Activated gamma-delta T cell (primary cell): ENCODE measurements around the gene HSPA9.

ENCODE experiments used
- DNase-seq: peaks from one replicate; lab custom pipeline; 2025; lab: John Stamatoyannopoulos, UW

Gene HSPA9

DNA sequence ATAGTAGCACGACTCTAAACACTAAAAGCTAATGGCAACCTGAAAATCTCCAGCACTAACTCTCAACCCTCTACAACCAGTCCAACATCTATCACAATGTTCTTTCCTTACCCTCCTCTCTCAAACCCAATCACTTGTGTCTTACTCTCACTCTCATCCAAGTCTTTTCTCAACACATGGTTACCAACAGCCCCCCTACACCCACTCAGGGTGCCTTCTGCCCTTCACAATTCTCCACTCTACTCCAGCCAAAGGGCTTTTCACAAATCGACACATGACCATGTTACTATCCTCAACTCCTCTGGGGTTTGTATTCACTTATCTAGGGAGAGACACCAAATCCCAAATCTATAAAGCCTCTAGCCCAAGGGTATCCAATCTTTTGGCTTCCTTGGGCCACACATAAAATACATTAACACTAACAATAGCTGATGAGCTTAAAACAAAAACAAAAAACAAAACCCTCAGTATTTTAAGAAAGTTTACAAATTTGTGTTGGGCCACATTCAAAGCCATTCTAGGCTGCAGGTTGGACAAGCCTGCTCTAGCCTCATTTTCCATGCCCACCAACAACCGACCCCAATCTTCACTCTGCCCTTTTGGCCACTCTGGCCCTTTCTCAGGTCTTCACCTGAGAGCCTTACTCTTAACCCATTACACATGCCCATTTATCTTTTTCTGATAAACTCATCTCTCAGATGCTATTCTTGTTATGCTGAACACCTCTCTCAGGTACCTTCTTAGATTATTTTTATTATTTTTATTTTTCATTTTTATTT is 11.7 kb downstream of the HSPA9 start:
- no peak for DNase-seq

DNA sequence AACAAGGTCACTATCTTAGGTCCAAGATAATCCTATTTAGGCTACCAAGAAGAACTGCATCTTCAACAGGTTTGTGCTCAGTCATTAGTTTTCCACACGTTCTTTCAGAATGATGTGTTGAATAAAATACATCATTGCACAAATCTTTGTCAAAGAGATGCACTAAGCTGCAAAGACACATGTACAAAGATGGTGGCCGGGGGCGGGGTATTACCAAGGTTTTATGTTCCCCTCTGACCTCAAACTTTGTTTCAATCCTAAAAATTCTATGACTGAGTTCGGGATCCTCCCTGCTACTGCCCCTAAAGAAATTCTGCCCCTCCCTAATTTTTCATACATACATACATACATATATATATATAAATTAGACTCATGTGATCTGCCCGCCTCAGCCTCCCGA is 14.2 kb downstream of the HSPA9 start:
- no peak for DNase-seq

DNA sequence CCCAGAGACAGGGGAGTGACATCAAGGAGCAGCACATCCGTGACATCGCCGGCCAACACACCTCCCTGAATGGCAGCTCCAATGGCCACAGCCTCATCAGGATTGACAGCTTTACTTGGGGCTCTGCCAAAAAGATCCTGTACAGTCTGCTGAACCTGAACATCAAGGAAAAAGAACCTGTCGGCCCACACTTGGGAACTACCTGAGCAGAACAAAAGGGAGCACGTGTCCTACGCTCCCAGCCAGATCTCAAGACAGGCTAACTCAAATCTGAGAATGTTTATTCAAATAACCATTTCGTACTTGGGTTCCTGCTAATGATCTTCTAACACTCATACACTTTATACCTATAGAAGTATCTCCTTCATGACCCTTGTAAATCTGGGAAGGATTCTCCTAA is 15.3 kb downstream of the HSPA9 start:
- DNase-seq, result no peak

DNA sequence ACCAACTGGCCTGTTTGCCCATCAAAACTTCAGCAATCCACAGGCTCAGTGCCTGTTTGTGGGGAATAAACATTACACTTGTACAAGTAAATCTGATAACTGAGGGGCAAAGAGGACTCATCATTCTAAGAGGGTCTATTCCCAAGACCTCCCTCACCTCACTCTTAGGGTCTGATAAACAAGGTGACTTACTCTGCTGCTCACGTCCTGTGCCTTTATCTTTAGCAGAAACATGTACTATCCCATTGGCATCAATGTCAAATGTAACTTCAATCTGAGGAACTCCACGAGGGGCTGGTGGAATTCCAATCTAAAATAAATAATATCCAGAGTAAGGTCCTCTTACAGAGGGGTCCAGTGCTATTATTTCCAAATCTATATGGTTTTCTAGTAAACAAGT is 17.5 kb downstream of the HSPA9 start:
- no peak for DNase-seq

DNA sequence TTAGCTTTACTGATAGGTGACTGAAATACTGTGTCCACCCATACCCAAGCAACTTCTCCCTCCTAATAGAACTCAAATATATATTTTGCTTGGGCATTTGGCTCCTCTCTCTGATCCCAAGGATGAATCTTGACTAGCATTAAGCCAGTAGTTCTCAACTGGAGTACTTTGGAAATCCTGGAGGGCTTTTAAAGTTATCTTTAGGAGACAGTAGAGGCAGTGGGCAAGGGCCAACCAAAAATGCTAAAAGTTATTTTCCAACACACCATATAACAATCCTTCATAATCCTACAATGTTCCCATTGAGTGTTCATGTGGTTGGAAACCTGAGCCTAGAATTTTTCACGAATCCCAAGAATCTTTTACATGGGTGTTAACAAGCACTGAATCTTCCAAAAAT is 21.1 kb downstream of the HSPA9 start:
- DNase-seq, result no peak

DNA sequence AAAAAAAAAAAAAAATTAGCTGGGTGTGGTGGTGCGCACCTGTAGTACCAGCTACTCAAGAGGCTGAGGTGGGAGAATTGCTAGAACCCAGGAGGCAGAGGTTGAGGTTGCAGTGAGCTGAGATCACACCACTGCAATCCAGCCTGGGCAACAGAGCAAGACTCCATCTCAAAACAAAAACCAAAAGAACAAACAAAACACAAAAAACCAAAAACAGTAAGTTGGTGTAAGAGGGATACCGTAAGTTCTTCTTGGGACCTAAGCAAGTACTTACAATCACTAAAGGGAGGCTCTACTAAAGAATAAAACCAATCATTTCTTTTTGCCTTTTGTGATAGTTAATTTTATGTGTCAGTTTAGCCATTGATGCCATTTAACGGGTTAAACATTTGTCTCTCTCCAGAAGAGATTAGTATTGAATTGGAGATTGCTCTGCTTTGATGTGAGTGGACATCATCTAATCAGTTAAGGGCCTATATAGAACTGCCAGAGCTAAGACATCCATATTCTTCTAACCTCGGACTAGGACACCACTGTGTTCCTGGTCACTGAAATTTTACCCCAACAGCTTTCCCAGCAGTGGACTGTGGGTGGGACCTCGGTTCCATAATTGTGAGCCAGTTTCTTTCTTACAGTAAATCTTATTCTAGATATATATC is 21.6 kb downstream of the HSPA9 start:
- no peak for DNase-seq

DNA sequence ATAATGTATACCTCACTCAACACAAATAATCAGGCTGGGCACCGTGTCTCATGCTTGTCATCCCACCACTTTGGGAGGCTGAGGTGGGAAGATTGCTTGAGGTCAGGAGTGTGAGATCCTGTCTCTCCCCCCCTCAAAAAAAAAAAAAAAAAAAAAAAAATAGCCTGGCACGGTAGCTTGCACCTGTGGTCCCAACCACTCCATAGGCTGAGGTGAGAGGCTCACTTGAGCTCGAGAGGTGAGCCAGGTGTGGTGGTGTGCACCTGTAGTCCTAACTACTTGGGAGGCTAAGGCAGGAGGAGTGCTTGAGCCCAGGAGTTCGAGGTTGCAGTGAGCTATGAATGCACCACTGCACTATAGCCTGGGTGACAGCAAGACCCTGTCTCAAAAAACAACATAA is 22.5 kb downstream of the HSPA9 start:
- DNase-seq, result no peak

DNA sequence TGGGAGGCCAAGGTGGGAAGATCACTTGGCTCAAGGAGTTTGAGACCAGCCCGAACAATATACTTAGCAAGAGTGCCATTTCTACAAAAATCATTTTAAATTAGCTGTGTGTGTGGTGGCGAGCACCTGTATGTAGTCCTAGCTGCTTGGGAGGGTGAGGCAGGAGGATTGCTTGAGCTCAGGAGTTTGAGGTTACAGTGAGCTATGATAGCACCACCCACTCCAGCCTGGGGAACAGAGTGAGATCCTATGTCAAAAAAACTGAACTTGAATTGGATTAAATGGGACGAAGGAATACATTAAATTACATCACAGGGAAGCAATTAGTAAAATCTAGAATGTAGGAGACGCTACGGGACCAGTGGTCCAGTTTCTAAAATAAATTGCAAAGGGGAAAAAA is 25.8 kb downstream of the HSPA9 start:
- DNase-seq, result no peak

DNA sequence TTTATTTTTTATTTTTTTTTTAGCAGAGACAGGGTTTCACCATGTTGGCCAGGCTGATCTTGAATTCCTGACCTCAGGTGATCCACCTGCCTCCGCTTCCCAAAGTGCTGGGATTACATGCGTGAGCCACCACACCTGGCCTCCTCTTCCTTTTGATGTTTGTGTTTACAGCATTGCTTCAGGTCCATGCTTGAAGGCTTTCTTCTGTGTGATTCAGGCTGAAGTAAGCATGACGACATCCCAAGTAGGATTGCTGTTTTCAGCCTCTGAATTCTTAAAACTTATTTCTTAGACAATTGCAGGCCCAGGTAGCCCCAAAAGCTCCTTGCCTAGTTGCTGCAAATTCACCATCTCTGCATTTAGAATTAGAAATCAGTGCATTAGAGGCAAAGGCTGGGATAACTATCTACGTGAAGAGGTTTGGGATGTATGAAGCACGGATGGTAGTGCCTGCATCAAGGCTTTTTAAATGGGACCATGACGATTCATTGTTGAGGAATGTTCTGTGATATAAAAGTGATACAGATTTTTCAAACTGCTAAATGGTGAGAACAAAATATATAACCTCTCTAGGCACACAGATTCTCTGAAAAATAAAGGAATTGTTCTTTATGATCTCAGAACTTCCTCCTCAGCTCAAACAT is 29.2 kb downstream of the HSPA9 start:
- DNase-seq, result no peak

DNA sequence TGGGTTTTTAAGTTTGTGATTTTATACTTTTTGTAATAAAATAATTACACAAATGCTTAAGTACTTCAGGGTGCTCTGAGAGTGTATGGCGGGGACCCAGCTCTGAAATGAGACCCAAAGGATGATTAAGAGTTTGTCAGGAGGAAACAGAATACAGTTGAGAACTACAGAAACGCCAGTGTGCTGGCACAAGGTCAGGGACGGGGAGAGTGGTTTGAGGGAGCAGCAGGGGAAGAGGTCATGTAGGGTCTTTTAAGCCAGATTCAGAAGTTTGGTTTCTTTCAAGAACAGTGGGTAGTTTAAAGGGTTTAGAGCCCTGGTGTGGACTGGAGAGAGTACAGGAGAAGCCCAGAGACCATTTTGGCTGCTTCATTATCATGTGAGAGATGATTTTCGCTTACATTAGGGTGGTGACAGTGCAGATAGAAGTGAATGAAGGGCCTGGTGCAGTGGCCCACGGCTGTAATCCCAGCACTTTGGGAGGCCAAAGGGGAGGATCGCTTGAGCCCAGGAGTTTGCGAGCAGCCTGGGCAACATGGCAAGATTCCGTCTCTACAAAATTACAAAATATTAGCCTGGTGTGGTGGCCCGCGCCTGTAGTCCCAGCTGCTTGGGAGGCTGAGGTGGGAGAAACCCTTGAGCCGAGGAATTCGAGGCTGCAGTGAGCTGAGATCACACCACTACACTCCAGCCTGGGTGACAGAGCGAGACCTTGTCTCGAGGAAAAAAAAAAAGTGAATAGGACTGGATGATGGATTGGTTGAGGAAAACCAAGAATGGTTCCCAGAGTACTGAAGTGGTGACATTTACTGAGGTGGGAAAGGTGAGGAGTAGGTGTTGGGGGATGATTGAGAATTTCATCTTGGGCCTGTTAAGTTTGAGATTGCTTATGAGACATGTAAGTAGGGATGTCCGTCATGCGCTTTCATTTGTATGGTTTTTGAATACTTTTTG is 30.7 kb downstream of the HSPA9 start:
- DNase-seq, result no peak

DNA sequence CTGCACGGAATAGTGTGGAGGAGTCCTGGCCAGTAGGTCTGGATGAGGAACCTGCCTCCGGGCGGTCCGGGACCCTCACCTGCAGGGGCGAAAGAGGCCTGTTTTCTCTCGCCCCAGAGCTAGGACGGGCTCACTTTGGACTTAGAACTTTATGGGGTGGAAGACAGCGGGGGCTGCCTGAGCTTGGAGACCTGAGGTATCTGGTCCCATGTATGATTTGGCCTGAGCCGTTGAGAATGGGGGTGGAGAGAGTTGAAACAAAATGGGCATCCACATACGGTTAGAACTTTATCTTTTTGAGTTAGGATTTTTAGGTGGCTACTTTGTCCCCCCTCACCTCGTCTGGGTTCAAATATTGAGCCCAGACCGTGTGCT is 31.5 kb downstream of the HSPA9 start:
- DNase-seq, result no peak

DNA sequence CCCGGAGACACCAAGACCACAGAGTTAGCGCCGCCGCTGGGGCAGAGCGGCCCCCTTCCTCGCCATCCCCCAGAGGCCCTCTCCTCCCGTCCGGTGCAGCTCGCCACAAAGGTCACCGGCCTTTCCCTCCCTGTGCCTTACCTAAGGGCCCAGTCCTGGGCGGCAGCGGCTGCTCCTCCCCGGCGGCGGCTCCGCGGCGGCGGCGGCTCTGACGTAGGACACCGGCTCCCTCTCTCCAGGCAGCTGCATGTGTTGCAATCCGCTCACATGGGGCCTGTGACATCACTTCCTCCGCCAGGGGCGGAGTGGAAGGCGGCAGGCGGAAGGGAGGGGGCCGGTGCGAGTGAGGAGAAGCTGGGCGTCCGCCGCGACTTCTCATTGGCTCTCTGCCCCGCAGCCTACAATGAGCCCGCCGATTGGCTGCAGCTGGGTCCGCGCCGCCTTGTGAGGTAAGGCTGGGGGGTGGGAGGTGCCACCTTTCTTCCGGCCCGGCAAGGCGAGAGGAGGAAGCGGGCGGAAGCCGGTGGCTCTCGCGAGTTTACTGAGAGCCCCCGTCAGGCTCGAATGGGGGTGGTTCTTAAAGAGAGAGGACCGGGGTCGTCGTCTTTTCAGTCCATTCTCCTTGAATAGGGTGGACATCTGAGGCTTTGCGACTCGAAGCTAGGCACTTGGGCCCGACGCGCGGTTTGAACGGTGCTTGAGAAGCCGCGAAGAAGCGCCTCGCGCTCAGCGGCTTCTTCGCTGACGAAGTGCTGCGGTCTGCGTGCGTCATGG is 32.1 kb downstream of the HSPA9 start, which contains the start of gene ETF1:
TSS of gene ETF1 (minus strand) at position 281 of the 774 bp plus-strand sequence. CDS start 318 bp downstream, outside the sequence.
- peak; percentile 98 for DNase-seq

DNA sequence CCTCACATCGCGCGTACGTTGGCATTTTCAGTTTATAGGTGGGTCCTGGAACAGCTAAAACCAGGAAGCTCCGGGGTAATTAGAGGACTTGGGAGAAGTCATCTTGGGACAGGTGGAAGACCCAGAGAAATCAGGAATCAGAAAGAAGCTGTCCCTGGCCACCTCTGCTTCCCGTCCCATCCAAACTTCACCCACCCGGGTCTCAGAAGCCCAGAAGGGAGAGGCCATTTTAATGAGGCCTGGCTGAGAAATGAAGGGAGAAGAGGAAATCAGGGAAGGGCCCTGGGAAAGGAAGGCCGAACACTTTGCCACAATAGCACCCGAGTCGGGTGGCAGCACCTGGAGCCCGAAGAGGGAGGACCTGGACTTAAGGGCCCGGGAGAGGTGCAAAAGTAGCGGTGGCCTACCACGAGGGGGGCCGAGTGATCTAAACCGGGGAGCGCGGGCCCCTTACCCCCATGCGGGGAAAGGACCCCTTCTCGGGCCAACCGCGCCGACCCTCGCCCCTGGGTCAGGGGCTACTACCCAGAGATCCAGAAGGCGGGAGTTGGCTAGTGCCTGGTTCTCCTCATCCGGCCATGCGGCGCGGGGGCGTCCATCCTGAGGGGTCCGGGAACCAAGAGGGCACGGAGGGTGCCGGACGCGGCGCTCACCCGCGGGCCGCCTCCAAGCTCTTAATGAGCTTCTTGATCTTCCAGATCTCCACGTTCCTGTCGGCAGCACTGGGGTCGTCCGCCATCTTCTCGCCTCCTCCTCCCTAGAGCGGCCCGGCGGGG is 32.8 kb downstream of the HSPA9 start:
- DNase-seq, result peak; percentile 31

DNA sequence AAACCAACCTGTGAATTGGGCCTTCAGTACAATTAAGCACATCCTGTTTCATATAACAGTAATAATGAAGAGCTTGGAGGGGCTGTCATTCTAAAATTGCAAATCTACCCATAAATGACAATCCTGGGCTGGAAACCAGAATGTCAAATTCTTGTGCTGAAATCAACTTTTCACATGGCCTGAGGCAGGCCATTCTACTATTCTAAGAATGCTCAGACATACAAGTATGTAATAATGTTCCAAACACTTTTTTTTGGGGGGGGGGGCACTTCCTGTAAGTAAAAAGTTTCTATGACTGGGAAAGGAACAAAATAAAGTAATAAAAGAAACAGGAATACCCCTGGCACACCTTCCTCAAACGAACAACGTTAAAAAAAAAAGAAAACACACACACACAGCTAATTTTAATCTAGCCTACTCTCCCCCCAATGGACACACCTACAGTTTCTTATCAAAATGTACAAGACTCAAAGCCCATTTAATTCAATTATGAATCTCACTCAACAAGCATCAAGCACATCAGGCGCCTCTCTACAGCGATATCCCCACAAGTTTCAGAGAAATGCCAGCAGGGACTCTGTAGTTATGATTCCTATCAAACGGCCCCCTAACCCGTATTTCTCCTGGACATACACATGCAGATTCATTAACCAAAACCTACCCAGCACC is 33.6 kb downstream of the HSPA9 start:
- no peak for DNase-seq

DNA sequence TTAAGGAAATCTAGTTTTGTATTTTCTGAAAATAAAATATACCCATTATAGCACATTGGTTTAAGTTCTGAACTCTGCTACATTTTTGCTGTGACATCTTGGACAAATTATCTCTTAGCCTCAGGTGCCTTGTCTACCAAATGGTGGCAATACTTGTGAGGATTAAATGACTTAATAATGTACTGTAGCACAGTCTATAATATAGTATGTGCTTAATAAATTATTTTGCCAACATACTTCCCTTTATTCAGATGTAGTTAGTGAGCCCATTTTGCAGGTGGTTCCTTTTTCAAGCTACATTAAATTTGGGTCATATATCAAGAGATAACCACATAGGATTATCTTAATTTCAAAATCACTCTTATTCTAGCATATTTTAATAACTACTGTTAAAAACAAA is 35.4 kb downstream of the HSPA9 start:
- DNase-seq, result no peak

DNA sequence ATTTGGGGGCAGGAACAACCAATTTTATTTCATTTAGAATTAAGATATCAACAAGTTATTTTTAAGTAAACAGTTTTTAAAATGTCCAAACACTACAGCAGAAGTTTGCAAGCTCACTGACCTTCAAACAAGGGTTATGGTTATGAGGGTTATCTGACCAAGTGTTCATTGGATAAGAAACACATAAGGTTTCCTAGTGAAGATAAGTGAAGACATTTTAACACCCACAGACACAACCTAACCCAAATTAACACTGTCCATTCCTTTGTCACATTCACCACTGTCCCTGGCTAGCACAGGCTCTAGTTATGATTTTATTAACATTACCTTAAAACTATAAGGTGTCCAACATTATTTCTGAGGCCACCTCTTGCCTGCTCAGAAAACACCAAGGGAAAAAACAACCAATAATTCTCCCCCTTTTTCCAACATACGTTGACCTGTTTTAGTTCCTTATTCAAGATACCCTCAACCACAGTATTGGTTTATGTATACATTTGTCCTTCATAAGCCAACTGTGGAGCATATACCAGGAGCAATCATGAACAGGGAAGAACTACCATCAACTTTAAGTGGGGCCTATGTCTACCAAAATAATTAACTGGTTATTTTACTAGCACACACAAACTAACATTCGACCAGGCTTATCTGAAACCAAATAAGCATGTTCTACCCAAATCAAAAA is 36.1 kb downstream of the HSPA9 start:
- DNase-seq, result no peak

DNA sequence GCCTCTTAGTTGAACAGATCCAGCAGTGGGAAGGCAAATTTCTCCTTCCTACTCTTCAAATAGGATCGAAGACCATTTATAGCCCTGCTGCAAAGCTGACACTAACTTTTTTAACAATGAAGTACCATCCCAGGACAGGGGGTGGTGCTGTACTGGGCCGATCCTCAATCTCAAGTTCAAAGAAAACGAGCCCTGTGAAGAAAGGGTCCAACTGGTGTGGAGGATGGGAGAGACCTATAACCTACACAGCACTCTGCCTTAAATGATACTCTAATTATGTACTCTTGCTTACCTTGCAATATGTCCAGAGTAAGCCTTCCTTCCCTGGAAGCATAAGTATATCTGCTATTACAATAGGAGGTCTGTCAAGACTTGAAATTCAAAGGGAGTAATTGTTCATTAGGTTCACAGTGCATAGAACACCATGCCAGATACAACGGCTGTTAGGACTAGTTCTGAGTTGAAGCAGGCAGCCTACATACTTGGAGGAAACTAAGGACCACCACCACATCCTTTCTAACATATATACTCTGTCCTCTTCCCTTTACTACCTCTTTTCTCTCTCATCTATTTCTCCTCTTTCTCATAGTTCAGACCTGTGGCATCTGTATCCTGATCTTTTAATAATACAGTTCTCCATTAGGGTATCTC is 38.4 kb downstream of the HSPA9 start:
- DNase-seq, result no peak

DNA sequence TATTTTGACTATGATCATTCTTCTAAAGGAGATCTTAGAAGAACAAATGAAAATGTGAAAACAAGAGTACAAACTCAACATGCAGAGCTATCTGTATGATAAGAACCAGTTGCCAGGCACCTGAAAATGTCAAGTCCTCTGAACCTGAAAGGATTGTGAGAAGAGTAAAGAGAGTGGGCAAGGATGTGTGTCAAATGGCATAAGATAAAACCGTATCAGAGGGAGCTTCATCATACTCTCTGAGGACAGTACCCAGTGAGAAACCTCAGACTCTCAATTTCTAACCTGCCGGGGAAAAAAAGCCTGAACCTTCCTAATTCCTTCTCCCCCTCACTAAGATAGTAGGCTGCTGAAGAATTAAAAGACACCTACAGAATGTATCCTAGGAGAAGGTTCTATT is 39.0 kb downstream of the HSPA9 start:
- DNase-seq, result no peak
